Prostate gland (tissue), 2 donors: Measurements from ENCODE around the gene KLHL40.

ENCODE experiments used
- POLR2A ChIP-seq: fragments of 450-650 bp; IDR thresholded peaks from one replicate; pipeline ENCODE4 v1.6.1; 2016; ENCODE audit warnings: antibody characterized with exemption, mild to moderate bottlenecking
- POLR2AphosphoS5 ChIP-seq: sonication (generic); formaldehyde crosslinking; IDR thresholded peaks from one replicate; pipeline ENCODE4 v1.6.1; 2017; ENCODE audit warnings: antibody characterized with exemption
- TF ChIP-seq, protein P1 (sequence below), 4 experiments: fragments of 200-600 bp in 2 of 4; fragments of 450-650 bp in 2 of 4; sonication (generic) in 2 of 4; IDR thresholded peaks; 1 replicate in 3 of 4; 2 replicates in 1 of 4; pipeline ENCODE4 v1.5.1; 2016 to 2019; ENCODE audit warnings: antibody characterized with exemption in 4 of 4, mild to moderate bottlenecking in 2 of 4, moderate library complexity in 2 of 4

DNA sequence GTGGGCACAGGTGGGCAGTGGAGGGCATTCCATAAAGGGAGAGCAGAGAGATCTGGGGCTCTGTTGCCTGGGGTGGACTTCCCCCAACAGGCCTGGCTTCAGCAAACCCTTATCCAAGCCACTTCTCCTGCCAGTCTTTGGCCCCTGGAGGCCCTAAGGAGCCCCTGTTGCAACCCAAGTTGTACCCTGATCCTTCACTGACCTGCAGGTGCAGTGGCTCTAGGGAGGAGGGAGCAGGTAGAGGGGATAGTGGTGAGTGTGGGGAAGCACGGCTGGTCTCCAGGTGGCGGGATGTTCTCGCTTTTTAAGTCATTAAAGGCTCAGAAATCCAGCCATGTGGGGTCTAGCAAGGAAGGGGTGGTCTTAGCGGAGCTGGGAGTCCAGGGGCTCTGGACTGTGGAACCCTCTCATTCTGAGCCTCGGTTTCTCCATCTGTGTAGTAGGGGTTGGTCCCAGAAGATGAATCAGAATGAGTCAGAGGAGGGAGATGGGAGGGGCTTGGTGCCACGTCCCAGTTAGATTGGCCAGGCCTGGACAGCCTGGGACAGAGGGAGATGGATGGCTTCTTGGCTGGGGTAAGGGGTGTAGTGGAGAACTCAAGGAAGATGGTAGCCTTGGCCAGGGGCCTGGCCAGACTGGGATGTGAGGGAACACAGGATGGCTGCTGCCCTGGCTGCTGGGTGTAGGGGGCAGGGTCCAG, 29.2 kb upstream of the KLHL40 start:
- TF ChIP-seq, protein P1, sequence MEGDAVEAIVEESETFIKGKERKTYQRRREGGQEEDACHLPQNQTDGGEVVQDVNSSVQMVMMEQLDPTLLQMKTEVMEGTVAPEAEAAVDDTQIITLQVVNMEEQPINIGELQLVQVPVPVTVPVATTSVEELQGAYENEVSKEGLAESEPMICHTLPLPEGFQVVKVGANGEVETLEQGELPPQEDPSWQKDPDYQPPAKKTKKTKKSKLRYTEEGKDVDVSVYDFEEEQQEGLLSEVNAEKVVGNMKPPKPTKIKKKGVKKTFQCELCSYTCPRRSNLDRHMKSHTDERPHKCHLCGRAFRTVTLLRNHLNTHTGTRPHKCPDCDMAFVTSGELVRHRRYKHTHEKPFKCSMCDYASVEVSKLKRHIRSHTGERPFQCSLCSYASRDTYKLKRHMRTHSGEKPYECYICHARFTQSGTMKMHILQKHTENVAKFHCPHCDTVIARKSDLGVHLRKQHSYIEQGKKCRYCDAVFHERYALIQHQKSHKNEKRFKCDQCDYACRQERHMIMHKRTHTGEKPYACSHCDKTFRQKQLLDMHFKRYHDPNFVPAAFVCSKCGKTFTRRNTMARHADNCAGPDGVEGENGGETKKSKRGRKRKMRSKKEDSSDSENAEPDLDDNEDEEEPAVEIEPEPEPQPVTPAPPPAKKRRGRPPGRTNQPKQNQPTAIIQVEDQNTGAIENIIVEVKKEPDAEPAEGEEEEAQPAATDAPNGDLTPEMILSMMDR (IDR thresholded peaks at IDR 0.05): no peak
- TF ChIP-seq POLR2AphosphoS5 (no peak), POLR2A (no peak)
